NOMO-1 treated with DMSO at 0.1 percent for 48 hours (cell line): Measurements from ENCODE around the gene ENDOU.

ENCODE experiments used
- DNase-seq: peaks from one replicate; lab custom pipeline; 2025; ENCODE audit not compliant: unreplicated experiment; lab: John Stamatoyannopoulos, UW

The ENDOU gene

DNA sequence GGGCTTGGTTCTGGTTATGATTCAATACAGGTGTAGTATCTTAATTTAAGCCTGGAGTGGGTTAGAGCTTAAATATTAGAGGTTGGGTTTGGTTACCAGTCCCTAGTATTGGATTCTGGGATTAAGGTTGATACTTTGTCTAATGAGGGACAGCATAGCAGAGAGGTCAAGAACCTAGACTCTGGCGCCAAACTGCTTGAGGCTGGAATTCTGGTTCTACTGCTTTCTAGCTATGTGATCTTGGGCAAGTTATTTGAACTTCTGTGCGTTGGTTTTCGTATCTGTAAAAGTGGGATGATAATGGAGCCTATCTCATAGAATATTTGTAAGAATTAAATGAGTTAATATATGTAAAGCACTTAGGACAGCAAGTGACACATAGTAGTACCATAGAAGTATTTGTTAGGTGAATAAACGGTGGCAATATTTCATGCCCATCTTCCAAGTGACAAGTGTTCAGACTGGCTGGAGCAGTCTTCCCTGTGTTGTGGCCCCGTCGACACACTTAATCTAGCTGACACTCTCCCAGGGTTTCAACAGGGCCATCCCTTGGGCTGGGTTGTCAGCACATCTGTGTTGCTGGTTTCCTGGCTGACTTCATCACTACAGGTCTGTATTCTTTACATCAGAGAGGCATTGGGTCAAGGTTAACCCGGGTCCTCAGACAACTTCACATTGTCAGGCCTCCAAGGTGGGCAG, 3.0 kb downstream of the ENDOU start:
- no peak for DNase-seq

DNA sequence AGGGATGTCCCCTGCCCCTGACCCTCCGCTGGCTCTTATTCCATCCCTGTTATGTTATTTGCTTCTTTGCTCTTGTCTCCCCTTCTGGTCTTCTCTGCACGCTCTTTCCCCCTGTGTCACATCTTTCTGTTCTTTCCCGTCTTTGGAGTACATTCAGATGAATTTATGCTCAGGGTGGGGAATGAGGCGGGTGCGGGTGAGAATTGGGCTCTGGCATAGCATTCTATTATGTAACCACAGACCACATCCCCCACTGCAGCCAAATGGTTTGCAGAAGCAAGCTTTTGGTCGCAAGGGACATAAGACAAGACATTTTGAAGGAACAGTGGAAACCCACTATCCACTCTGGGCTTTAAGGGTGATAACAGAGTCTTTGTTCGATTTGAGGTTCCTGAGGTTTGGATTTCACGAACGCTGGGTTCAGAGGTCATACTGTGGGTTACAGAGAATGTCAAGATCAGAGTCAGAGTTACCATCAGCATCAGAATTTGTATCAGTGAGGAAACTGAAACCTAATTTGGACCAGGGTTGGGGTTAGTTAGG, 3.8 kb downstream of the ENDOU start:
- DNase-seq, result no peak

DNA sequence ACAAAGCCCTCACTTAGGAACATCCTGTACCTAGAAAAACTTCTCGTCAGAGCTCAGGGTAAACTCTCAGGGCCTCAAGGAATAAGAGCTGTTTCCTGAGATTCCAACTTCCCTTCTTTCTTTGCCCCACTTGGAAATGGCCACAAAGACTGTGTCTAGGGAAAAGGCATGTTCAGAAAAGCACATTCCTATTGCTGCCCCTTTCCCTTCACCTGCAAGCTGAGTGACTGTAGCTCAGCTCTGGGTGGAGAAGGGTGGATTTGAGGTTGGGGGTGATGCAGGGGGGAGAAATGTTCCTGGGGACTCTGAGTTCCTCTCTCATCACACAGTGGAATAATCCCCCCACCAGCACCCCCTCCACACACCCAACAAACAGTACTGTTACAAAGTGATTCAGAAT, 6.8 kb downstream of the ENDOU start:
- DNase-seq, result no peak

DNA sequence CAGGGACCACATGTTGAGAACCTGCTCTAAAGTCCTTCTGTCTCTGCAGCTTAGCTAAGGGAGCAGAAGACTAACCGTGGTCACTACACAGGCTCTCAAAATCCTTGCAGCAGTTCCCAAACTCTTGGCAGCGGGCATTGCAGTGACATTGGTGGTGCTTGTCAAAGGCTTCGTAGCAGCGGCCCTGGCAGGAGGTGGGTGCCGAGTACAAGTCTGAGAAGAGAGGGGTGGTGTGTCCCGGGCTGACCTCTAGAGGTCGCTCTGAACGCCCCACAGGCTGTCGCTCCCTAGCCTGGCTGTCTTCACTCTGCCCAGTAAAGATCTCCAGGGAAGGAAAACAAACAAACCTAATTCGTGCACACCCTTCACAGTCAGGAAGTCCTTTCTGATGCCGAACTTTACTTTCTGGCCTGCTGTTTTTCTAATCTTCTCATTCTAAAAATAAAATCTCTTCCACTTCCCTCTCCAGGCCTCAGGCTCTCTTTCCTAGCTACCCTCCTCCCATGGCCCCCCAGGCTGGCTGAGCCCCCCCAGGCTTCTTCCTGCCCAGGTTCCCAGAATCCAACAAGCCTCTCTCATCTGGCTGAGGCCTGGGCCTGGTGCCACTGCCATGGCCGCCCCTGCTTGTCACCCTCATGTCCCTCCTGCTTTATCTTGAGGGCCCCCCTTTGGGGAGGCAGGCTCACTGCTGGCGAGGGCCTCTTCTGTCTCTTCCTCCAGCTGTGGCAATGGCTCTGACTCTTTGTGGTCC, 7.7 kb downstream of the ENDOU start:
- DNase-seq, result peak; percentile 55

DNA sequence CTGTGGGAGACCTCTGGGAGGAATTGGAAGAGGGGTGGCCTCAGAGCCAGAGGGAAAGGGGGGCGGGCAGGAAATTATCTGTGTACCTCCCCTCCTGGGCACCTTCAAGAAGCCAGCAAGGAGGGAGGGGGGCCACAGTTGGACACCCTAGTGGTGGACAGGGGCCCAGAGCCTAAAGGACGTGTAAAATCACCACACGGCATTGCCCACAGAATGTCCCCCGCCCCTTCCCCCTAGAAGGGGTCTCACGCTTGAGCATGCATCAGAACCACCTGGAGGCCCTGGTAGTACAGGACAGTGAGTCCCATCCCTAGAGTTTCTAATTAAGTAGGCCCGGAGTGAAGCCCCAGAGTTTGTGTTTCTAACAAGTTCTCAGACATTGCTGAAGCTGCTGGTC, 8.2 kb downstream of the ENDOU start:
- DNase-seq, result no peak

DNA sequence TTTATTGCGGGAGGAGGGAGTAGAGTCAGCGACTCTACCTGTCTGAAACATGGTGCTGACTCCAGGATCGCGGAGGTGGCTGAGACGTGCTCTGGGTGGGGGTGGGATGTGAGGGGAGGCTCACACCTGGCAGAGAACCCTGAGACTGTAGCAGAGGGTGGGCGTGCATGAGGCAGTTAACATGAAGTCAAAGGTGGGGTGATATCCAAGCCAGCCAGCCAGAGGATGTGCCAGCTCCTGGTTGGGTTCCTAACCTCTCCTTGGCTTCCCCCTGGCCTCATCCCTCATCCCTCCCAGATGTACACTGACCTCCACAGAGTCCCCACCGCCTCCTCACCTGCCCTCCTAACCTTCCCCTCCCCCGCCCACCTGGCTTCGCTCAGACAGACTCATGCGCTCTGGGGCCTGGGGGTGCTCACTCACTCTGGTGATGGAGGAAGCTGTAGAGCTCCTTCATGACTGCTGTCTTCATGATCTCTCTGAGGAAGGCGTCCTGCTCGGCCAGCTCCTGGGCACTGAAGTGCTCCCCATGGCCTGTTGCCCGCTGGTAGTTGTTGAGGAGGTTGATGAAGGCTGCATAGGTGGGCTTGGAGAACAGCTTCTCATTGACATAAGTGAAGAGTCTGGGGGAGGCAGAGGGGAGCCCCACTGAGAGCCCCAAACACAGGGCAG, 9.3 kb downstream of the ENDOU start:
- DNase-seq, result no peak

DNA sequence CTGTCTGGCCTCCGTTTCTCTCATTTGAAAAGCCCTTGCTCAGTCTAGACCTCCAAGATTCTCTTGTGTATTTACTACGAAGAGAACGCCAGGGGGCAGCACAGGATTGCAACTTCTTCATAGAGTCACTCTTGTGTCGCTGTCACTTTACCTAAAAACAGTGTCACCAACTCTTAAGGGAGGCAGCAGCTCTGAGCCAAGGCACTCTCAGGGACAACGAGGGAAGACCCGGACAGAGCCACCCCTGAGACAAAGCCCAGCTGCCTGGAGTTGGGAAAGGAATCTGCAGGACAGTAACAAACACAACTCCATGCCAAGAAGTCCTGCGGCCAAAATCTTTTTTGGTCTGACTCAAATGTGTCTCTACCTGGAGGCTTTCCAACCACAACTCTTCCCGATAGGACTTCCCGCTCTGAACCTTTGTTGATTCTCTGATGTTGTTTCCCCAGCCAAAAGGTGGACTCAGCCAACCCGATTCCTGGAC, 9.9 kb downstream of the ENDOU start:
- DNase-seq, result peak; percentile 74

DNA sequence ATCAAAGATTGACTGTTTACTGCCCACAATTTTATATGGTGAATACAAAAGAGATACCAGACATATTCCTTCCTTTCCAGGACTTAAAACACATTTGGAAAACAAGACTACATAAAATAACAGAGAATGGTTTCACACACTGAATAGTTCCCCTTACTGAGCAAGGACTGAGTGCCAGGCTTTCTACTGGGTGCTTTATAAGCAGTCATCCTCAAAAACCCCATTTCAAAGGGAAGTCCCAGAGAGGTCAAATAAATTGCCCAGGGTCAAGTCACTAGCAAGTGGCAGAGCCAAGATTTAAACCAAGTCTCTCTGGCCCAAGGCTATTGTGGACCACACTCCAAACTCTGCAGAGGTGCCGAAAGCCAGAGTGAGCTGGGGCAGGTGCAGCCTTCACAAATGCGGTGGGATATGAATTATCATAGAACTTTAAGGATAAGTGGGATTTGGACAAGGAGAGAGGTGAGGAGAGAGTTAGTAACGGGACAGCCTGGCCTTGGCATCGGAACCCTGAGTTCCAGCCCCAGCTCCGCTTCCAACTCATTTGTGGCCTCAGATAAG, 10.4 kb downstream of the ENDOU start:
- DNase-seq, result no peak

DNA sequence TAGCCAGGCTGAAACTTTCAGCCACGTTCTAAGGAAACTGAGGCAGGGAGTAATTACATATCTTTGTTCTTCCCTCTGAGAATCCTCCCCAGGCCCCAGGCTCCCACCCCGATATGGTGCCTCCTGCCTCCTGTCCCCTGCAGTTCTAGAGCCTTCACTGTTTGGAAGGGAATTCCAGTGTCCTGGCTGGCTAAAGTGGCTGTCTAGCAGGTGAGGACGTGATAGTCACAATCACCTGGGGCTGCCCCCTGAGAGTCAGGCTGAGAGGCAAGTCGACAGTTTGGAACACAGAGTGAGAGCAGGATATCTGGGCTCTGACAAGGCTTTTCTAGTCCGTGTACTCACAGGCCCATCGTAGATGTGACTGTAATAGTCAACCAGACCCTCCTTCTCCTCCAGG, 13.1 kb downstream of the ENDOU start:
- no peak for DNase-seq

DNA sequence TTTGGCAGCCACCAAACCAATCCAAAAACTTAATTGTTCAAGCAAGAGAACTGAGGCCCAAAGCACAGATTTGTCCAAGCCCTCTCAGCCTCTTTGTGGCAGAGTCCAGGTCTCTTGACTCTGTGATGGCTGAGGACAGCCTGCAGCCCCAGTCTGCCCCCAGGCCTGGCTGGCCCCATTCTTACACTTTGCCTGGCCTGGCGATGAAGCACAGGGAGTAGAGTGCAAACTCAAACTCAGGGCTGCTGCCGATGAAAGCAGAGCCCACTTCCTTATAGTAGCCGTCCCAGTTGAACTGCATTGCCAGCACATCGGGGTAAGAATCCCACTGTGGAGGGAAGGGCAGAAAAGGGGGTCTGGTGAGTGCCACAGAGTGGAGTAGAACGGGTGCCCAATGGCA, 13.8 kb downstream of the ENDOU start:
- no peak for DNase-seq

DNA sequence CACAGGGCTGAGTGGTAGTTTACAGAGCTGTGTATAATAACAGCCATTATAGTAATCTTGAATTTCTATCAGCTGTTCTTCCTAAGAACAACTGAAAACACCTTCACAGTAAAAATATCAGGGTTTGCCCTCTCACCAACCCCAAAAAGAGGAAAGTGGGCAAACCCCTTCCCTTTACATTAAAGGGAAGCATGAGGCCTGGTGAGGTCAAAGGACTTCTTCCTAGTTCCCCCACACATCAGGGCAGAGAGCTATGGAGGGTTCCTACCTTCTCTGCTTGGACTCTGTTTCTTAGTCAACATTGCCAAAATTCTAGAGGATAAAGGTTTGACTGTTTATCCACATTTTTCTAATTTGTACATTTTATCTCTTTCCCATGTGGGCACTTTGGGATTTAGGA, 15.0 kb downstream of the ENDOU start:
- no peak for DNase-seq

DNA sequence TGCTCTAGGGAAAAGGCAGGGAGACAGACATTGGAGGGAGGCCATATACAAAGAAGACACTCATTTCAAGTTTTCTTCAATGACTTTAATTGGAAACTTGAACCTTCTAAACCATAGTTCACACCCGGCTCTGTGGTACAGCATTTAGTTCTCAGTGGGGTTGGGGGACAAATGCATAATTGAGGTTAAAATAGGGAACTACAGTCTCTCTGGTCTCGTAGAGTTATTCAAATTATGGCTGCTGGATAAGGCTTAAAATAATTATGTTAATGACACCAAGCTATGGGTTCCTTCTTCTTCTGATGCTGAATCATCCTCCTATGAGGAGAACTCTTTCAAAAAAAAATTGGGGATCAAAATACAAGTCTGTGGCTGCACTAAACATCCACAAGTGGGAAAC, 15.6 kb downstream of the ENDOU start:
- DNase-seq, result peak; percentile 82

DNA sequence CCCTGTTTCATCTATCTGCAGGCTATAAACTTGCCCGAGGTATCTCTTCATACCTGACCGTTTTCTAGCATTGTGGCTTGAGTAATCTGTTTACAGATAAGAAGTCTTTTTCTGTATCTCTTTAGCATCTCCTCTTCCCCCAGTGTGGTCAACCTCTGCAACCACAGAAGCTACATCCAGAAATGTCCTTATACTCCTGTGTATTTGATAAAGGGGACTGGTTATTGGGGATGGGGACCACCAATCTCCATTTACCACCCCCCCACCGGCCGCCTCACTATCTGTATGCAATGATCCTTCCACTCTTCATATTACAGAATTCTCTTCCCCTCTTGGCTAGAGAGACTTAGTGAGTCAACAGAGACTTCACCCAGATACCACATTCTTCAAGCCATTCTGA, 16.1 kb downstream of the ENDOU start:
- no peak for DNase-seq

DNA sequence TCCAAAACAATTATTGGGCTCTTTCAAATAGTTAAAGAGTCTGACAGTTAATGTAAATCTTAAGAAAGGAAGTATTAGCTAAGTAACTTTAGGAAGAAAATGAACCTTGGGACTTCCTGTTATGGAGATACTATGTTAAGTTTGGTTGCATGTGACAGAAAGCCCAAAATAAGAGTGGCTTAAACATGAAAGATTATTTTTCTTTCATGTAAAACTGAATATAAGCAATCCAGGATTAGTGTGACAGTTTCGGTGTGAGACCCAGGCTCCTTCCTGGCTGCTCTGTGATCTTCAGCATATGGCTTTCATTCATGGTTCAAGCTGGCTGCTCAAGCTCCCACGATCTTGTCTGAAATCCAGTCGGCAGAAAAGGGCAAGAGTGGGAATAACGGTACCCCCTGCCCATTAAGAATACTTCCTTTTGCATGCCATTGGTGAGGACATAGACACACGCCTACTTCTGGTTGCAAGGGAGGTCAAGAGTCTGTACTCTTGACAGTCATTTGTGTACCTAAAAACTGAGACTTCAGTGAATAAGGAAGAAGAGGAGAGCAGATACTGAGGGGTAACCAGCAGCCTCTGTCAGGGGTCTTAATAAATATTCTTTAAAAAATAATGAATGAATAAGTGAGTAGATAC, 17.3 kb downstream of the ENDOU start:
- DNase-seq, result peak; percentile 31

DNA sequence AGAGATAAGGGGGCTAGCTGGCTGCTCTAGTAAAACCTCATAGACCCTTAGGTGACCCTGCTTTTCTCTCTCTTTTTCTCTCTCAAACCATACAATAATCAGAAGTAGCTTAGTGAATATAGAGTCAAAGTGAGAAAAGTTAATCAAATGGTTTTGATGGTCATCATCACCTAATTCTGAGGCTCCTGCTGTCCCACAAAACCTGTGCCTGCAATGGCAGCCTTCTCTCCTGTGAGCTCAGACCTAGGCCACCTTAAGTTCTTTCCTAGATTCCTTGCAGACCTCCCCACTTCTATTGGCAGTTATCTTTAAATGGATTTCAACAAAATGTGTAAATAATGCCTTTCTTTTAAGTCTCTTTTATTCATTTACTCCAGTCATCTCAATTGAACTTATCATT, 17.9 kb downstream of the ENDOU start:
- DNase-seq, result no peak

DNA sequence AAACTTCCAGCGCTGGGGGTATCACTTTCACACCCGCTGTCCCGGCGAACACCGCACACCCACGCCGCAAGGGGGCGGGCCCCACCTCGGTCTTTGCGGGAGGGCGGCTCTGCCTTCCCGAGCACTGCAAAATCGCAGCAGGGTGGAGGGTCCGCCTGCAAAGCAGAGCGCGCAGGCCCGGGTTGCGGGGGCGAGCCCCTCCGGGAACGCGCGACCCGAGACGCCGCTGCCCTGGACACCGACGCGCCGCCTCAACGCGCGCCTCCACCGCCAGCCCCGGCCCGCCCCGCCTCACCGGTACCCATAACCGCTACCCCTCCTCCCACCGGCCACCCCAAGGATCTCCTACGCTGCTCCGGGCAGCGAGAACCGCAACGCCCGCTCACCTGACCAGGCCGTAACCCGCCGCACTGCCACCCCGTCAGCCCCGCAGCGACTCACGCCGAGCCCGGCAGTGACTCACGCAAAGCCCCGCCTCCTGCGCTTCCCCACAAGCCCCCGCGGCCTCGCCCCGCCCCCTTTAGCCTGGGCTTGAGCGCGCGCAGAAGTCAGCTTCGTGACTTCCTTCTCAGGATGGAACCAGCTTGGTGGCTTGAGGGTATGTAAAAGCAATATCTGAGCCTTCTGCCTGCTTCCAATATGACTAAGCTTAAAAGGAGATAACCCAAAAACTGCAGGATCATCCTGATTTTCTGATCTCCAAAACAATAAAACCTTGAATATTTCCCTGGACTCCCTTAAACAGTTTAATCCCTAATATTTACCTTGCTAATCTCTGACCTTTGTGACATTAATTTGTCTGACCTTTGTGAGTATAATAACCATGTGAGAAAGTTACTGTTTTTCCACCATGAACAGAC, 19.5 kb downstream of the ENDOU start, which contains the start of gene RPAP3:
RPAP3 (minus strand) TSS at position 465 of the 860 bp plus-strand sequence. CDS start 3,190 bp downstream, outside the sequence.
- DNase-seq, result peak; percentile 92

DNA sequence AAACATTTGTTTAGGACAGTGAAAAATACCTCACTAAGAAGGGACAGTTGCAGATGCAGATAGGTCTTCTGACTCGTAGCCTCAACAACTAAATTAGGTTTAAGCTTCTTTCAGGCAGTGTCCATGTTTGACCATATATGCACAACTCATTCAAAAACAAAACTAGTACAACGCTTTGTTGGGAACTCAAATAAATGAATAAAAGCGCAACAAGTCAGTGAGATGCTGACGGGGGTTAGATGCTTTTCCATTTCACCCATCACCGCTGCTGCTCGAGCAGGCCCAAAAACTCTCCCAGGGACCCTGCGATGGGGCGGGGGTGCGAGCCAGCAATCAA, 20.1 kb downstream of the ENDOU start:
- no peak for DNase-seq

DNA sequence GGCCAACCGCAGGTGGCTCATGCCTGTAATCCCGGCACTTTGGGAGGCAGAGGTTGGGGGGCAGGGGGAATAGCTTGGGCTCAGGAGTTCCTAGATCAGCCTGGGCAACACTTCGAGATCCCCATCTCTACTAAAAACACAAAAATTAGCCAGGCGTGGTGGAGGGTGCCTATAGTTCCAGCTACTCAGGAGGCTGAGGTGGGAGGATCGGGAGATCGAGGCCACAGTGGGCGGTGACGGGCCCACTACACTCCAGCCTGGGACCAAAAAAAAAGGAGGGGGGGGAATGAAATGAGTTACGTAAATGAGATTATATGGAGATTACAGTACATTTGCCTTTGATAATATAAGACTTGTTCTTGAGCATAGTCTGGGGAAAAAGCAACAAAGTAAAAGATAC, 20.6 kb downstream of the ENDOU start:
- DNase-seq, result no peak

DNA sequence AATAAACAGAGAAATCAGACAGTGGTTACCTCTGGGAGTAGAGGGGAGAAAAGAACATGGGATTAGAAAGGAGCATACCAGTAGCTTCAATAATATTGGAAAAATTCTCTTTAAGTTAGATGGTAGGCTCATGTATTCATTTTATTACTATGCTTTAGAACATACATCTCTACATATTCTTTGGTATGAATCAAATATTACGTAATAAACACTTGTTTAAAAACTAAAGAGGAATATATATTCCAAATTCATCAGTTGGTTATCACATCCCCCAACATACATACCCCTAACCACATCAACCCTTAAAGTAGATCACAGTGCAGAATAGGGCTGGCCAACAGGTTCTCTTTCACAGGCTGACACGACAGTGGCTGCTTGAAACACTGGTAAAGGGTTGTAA, 25.0 kb downstream of the ENDOU start:
- DNase-seq, result no peak

DNA sequence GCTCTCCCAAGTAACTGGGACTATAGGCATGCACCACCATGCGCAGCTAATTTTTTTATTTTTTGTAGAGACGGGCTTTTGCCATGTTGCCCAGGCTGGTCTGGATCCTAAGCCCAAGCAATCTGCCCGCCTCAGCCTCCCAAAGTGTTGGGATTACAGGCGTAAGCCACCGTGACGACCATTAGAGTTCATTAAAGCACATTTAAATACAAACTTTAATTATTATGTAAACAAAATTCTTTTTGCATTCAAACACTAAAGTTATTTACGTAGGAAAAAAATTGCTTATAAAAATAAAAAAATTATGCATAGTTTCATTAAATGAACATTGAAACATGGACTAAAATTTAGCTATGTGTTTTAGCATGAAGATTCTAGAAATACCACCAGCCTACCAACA, 26.7 kb downstream of the ENDOU start:
- DNase-seq, result no peak
